NOMO-1 (cell line): Measurements from ENCODE around the gene IER5.
"Not testable (repeated sequence)": the region's sequence is repeated elsewhere in the genome, so short reads cannot be mapped to it uniquely, and the experiment has no call there.

ENCODE experiments used
- DNase-seq, 2 experiments: peaks; one replicate each; lab custom pipeline; 2025; ENCODE audit not compliant: unreplicated experiment in 2 of 2; lab: John Stamatoyannopoulos, UW

IER5 gene

GRCh38 chr1:181113059-181113641 lies 24.6 kb downstream of the IER5 start:
- DNase-seq, result no peak

GRCh38 chr1:181114574-181115367 lies 26.3 kb downstream of the IER5 start:
- no peak for DNase-seq

- no peak for DNase-seq
These were observed 26.8 kb downstream of the IER5 start for GRCh38 chr1:181115368-181115684.

- not testable (repeated sequence) for DNase-seq
These were observed 27.5 kb downstream of the IER5 start for GRCh38 chr1:181115971-181116370.

GRCh38 chr1:181116819-181117390 lies 28.4 kb downstream of the IER5 start:
- no peak for DNase-seq

GRCh38 chr1:181117648-181118449 lies 29.3 kb downstream of the IER5 start:
- DNase-seq, result no peak

- DNase-seq, result no peak
These were observed 30.8 kb downstream of the IER5 start for GRCh38 chr1:181119093-181119989.

- no peak for DNase-seq
These were observed 32.4 kb downstream of the IER5 start for GRCh38 chr1:181120924-181121323.

GRCh38 chr1:181121498-181121897 lies 33.0 kb downstream of the IER5 start:
- DNase-seq, result no peak

- no peak for DNase-seq
These were observed 33.7 kb downstream of the IER5 start for GRCh38 chr1:181122222-181122621.

- no peak for DNase-seq
These were observed 34.7 kb downstream of the IER5 start for GRCh38 chr1:181123173-181123572.

- DNase-seq, result peak in 1 of 2 experiments; percentile 36
These were observed 35.8 kb downstream of the IER5 start for GRCh38 chr1:181124291-181124751.

- no peak for DNase-seq
These were observed 37.8 kb downstream of the IER5 start for GRCh38 chr1:181126289-181126688.

GRCh38 chr1:181126871-181127587 lies 38.5 kb downstream of the IER5 start:
- DNase-seq, result no peak

- peak; percentile 5 to 16 for DNase-seq
These were observed 39.5 kb downstream of the IER5 start for GRCh38 chr1:181127898-181128453.

GRCh38 chr1:181128592-181129497 lies 40.3 kb downstream of the IER5 start:
- DNase-seq, result peak; percentile 87 to 90

- DNase-seq, result peak in 1 of 2 experiments; percentile 7
These were observed 41.5 kb downstream of the IER5 start for GRCh38 chr1:181129771-181130606.
